Spleen (tissue), 7 donors: Measurements from ENCODE around the gene MAPT.

Source experiments
- POLR2AphosphoS5 ChIP-seq, 3 donors: sonication (generic); formaldehyde crosslinking; IDR thresholded peaks; one replicate each; pipeline ENCODE4 v1.5.1; 2017; ENCODE audit warnings: antibody characterized with exemption in 3 of 3
- TF ChIP-seq, protein P1 (sequence below), 11 experiments: fragments of 200-600 bp in 7 of 11; fragments of 450-650 bp in 4 of 11; sonication (generic) in 4 of 11; IDR thresholded peaks in 8 of 11; conservative IDR thresholded peaks in 3 of 11; 1 replicate in 7 of 11; 2 replicates in 4 of 11; pipeline versions ENCODE4 v1.4.0 to v1.8.0; 2016 to 2021; ENCODE audit warnings: antibody characterized with exemption in 11 of 11, inconsistent platforms in 4 of 11, mild to moderate bottlenecking in 1 of 11
- donor health status: DM: no; HTN: no; CAD: no; lungs with moderate emphysema.
- donor health status: DM: no; HTN: no; CAD: no.
- donor health status: DM: no; HTN: no; CAD: no.

DNA sequence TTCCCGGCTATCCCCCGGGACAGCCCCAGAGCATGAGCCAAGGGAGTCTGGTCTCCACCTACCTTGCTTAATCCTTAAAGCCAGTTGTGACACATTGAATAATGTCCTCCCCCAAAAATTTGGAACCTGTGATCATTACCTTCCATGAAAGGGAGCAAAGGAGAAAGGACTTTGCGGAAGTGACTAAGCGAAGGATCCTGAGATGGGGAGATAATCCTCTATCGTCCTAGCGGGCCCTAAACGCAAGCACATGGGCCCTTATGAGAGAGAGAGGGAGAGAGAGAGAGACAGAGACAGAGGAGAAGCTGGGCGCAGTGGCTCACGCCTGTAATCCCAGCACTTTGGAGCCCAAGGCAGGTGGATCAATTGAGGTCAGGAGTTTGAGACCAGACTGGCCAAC, 40.1 kb upstream of the MAPT start:
- no peak for TF ChIP-seq POLR2AphosphoS5 (IDR thresholded peaks at IDR 0.05)
- TF ChIP-seq, protein P1, sequence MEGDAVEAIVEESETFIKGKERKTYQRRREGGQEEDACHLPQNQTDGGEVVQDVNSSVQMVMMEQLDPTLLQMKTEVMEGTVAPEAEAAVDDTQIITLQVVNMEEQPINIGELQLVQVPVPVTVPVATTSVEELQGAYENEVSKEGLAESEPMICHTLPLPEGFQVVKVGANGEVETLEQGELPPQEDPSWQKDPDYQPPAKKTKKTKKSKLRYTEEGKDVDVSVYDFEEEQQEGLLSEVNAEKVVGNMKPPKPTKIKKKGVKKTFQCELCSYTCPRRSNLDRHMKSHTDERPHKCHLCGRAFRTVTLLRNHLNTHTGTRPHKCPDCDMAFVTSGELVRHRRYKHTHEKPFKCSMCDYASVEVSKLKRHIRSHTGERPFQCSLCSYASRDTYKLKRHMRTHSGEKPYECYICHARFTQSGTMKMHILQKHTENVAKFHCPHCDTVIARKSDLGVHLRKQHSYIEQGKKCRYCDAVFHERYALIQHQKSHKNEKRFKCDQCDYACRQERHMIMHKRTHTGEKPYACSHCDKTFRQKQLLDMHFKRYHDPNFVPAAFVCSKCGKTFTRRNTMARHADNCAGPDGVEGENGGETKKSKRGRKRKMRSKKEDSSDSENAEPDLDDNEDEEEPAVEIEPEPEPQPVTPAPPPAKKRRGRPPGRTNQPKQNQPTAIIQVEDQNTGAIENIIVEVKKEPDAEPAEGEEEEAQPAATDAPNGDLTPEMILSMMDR (IDR thresholded peaks at IDR 0.05 in 8 of 11, conservative IDR thresholded peaks at IDR 0.05 in 3 of 11): no peak
